ENCODE measurements around the gene CDKAL1. TPM values are rescaled to one million over a fixed set of nuclear protein-coding genes. Genes with fewer than 3 reads are reported as not detected.
"Not testable (repeated sequence)": the region's sequence is repeated elsewhere in the genome, so short reads cannot be mapped to it uniquely, and the experiment has no call there.

Gene CDKAL1
- total RNA-seq, 4 donors from 2014 or later: 11.8 to 21.4 (median 13.8) TPM

- ATAC-seq (ENCODE audit: low FRiP score) (no peak), DNase-seq (ENCODE audit: low spot score) (no peak)
- TF ChIP-seq CTCF (IDR thresholded peaks at IDR 0.05): no peak
These were observed 72.6 kb downstream of the CDKAL1 start for GRCh38 chr6:20606831-20607230.

GRCh38 chr6:20608356-20608755, 74.1 kb downstream of the CDKAL1 start:
- no peak for TF ChIP-seq CTCF (IDR thresholded peaks at IDR 0.05)
- ATAC-seq (ENCODE audit: low FRiP score): no peak
- no peak for DNase-seq (ENCODE audit: low spot score)

- DNase-seq (ENCODE audit: low spot score) (no peak), ATAC-seq (ENCODE audit: low FRiP score) (no peak)
- no peak for TF ChIP-seq CTCF (IDR thresholded peaks at IDR 0.05)
These were observed 74.6 kb downstream of the CDKAL1 start for GRCh38 chr6:20608905-20609304.

- ATAC-seq (ENCODE audit: low FRiP score); DNase-seq (ENCODE audit: low spot score): not testable (repeated sequence)
These were observed 75.7 kb downstream of the CDKAL1 start for GRCh38 chr6:20609924-20610323.

GRCh38 chr6:20610636-20611370, 76.5 kb downstream of the CDKAL1 start:
- DNase-seq (ENCODE audit: low spot score) (no peak), ATAC-seq (ENCODE audit: low FRiP score) (no peak)
- no peak for TF ChIP-seq CTCF (IDR thresholded peaks at IDR 0.05)

GRCh38 chr6:20617537-20617936, 83.3 kb downstream of the CDKAL1 start:
- ATAC-seq (ENCODE audit: low FRiP score); DNase-seq (ENCODE audit: low spot score): not testable (repeated sequence)

- no peak for DNase-seq (ENCODE audit: low spot score)
- ATAC-seq (ENCODE audit: low FRiP score): no peak
- TF ChIP-seq CTCF (IDR thresholded peaks at IDR 0.05): no peak
These were observed 85.8 kb downstream of the CDKAL1 start for GRCh38 chr6:20620043-20620442.

GRCh38 chr6:20623761-20624160, 89.5 kb downstream of the CDKAL1 start:
- no peak for TF ChIP-seq CTCF (IDR thresholded peaks at IDR 0.05)
- ATAC-seq (ENCODE audit: low FRiP score) (no peak), DNase-seq (ENCODE audit: low spot score) (no peak)

Data from omental fat pad (tissue), 4 donors.